ENCODE results near the gene MRPL50.

DNA sequence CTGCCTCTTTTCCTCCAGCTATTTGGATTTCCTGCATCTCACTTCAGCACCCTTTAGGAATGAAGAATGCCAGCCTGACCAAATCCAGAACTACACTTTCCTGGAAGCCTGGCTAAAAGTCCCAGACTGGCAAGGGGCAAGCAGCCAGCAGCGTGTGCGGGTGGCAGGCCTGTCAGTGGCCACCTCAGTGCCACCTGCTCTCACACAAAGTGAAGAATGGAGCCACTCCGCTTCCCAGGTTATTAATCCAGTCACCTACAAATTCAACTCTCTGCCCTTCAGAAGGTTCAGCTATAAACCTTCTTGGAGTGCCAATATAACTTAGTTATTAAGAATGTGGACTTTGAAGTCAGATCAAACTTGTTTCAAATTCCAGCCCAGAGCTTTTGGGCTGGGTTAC is 43.9 kb upstream of the MRPL50 start:
- no peak for TF ChIP-seq POLR2A (IDR thresholded peaks at IDR 0.05)
- no peak for TF ChIP-seq CTCF (IDR thresholded peaks at IDR 0.05)

Data from uterus (tissue), 2 donors.